CD4-positive, alpha-beta T cell treated with Interleukin-10 for 1 hour (primary cell): ENCODE measurements around the gene KPNA4.
"Not testable (repeated sequence)": the region's sequence is repeated elsewhere in the genome, so short reads cannot be mapped to it uniquely, and the experiment has no call there.

Experiments
- DNase-seq: peaks from one replicate; pipeline ENCODE4 v3.0.0-alpha.2; 2020

KPNA4 gene

DNA sequence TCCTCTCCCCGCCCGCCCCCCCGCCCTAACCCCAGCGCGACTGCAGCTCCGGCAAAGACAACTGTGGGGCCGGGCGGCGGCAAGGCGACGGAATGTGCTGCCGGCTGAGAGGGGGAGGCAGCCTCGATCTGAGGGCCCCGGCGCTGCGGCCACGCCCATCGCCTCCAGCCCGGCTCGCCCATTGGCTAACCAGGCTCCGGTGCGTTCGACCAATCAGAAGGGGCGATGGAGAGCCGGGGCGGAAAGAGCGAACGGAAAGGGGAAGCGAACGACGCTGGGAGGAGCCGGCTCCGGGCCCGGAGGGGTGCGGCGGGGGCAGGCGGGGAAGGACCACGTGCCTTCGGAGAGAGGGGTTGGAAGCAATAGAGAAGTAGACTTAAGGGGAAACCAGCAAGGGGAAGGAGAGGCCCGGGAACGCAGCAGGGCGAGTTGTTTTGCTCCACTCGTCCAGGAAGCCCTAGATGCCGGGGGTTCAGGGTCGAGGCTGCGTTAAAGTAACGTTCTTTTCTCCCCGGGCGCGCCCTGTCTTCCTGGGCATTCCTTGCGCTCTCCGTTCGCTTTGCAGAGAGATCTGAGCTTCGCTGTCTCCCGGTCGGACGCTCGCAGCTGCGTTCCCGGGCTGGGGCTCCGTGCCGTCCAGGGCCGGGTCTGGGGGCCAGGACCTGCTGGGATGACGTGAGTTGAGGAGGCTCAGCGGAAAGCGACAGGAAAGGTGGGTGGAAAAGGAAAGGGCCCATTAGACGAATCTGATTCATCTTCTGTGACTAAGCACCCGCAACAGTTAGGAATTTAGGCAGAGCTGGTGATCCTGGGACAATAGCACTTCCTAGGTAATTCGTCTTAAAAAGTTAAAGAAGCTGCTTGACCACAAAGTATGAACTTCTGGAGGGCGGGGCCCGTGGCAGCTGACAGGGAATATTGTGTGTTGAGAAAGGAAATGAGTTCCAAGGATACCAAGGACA, at the start of gene KPNA4:
Gene KPNA4 (minus strand): TSS at position 130 of the 962 bp plus-strand sequence. CDS start 289 bp downstream, outside the sequence.
- peak; percentile 98 for DNase-seq

- DNase-seq = no peak
Observed at GRCh38 chr3:160613661-160614060, 48.3 kb upstream of the KPNA4 start.

DNA sequence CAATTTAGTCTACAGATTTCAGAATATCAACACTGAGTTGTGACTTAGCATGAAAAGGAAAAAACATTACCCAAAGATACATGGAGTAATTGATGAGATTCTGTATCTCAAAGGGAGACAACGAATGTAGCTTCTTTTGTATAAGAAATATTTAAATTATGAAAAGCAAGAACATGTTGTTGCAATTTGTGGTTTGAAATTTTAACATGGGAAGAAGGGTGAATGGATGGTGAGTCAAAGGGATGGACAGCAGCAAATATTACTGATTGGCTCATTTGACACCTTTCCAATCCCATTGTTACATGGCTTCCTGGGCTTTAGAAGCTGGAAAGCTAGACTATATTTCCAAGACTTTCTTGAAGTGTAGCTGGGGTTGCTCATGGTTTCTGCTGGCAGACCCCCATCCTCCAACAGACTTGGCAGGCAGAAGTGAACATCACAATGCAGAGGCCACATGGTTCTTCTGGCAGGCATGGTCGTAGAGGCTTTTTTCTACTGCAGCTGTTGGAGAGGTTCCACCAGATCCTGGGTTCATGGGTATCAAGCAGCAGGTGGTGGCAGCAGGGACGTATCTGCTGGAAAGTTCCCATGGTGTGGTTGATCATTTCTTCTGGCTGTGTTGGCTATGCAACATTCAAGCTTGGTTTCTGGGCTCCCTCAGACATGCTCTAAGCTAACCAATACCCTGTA, 47.2 kb upstream of the KPNA4 start:
- no peak for DNase-seq

DNA sequence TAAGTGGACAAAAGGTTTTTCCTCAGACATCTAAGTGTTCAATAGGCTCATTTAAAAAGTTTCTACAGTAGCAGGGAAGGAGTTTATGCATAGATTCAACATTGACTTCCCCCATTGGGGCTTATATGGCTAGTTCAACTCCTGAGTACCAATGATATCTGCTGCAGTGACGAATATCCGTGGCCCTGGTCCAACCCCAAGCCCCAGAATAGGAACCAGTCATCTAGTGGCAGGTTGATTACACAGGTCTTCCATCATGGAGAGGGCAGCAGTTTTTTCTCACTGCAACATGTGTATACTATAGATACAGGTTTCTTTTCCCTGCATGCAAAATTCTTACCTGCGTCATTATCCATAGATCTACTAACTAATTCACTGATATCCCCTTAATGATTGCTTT, 45.8 kb upstream of the KPNA4 start:
- no peak for DNase-seq

DNA sequence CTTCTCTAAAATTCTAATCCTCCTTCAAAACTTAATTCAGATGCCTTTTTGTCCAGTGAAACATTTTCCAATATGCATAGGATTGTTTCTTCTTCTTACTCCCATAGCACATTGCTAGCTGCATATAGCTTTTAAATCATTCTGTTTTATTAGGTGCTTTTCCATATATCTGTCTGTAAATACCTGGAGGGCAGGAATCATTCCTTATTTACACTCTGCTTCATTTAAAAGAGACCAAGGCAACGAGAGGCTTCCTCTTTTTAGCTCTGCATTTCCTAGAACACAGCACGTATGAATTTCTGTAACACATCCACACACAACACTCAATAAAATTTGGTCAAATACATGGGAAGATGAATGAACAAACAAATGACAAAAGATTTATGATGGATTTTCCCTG, 43.5 kb upstream of the KPNA4 start:
- DNase-seq = no peak

DNA sequence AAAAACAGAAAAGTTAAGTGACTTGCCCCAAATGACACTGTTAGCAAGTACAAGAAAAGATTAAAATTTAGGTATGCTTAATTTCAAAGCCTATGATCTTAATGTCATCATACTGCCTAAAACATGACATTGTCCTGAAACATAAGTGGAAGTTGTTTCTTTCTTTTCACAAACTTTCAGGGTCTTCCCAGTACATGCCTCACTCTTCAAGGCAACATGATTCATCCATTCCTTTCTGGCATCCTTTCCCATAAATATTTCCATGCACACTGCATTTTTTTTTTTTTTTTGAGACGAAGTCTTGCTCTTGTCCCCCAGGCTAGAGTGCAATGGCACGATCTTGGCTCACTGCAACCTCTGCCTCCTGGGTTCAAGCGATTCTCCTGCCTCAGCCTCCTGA, 42.5 kb upstream of the KPNA4 start:
- no peak for DNase-seq

- DNase-seq = no peak
Observed at GRCh38 chr3:160605315-160605714, 39.9 kb upstream of the KPNA4 start.

- not testable (repeated sequence) for DNase-seq
Observed at GRCh38 chr3:160603845-160604244, 38.5 kb upstream of the KPNA4 start.

- no peak for DNase-seq
Observed at GRCh38 chr3:160602259-160602658, 36.9 kb upstream of the KPNA4 start.

- no peak for DNase-seq
Observed at GRCh38 chr3:160601288-160601687, 35.9 kb upstream of the KPNA4 start.

GRCh38 chr3:160598865-160599264, 33.5 kb upstream of the KPNA4 start:
- DNase-seq = no peak

GRCh38 chr3:160588023-160588422, 22.7 kb upstream of the KPNA4 start:
- DNase-seq = no peak

DNA sequence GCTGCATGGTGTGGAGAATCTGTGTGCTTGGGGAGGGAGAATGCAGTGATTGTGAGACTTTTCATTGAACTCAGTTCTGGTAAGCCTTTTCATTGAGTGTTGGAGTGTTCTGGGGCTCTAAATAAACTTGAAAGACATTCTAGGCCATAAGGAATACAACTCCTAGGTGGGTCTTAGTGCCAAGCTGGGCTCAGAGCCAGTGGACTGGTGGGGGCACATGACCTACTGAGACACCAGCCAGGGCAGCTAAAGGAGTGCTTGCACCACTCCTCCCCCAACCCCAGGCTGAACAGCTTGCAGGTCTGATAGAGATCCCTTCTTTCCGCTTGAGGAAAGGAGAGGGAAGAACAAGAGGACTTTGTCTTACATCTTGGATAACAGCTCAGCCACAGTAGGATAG, 21.7 kb upstream of the KPNA4 start:
- DNase-seq = no peak

- DNase-seq = no peak
Observed at GRCh38 chr3:160586679-160587078, 21.3 kb upstream of the KPNA4 start.

DNA sequence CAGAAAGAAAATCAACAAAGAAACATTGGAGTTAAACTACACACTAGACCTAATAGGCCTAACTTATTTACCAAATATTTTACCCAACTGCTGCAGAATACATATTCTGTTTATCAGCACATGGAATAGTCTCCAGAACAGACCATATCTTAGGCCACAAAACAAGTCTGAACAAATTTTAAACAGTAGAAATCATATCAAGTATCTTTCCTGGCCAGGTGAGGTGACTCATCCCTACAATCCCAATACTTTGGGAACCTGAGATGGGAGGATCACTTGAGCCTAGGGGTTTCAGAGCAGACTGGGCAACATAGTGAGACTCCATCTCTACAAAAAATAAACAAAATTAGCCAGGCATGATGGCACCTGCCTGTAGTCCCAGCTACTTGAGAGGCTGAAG, 18.1 kb upstream of the KPNA4 start:
- no peak for DNase-seq

DNA sequence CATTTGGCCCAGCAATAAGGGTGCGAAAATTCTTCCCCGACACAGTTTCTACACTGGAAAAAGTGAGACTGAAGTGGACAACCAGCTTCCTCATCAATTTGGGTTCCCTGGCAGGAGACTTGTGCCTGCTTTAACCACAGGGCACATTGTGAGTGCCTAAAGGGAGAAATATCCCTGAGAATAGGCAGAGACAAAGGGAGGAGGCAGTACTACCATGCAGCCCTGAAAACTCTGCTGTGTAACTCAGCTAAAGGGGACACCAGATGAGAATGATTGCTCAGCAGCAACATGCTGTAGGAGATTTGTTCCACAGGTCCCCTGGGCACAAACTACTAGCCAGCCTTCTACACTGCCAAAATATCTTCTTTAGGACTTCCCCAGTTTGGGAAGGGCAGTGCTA, 15.6 kb upstream of the KPNA4 start:
- DNase-seq = no peak

- DNase-seq = no peak
Observed at GRCh38 chr3:160577556-160578195, 12.3 kb upstream of the KPNA4 start.

GRCh38 chr3:160577093-160577492, 11.7 kb upstream of the KPNA4 start:
- no peak for DNase-seq

DNA sequence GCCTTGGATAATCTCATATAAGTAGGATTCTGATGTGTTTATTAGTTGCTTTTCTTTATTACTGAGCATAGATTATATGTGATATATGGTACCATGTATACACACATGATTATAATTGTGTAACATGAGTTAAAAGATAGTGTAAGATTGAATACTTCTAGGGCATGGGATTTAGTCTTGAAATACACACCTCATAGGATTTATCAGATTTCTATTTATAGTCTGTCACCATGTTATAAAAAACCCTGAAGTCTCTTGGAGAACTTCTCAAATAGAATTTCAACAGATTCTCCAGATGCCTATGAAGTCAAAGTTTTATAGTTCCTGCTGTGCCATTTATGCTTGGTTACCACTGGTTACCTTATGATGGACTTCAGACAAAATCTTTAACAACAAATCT, 11.2 kb upstream of the KPNA4 start:
- no peak for DNase-seq

GRCh38 chr3:160575589-160575988, 10.2 kb upstream of the KPNA4 start:
- no peak for DNase-seq

- no peak for DNase-seq
Observed at GRCh38 chr3:160574636-160575035, 9.3 kb upstream of the KPNA4 start.

DNA sequence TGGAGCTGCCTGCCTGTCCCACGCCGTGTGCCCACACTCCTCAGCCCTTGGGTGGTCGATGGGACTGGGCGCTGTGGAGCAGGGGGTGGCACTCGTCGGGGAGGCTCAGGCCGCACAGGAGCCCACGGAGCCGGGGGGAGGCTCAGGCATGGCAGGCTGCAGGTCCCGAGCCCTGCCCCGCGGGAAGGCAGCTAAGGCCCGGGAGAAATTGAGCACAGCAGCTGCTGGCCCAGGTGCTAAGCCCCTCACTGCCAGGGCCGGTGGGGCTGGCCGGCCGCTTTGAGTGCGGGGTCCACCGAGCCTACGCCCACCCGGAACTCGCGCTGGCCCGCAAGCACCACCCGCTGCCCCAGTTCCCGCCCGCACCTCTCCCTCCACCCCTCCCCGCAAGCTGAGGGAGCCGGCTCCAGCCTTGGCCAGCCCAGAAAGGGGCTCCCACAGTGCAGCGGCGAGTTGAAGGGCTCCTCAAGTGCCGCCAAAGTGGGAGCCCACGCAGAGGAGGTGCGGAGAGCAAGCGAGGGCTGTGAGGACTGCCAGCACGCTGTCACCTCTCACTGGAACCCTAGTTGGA, 8.7 kb upstream of the KPNA4 start:
- not testable (repeated sequence) for DNase-seq
